Fibroblast of peridontal ligament (primary cell): ENCODE data around the gene RBM33.

ENCODE experiments used
- DNase-seq: peaks from one replicate; pipeline ENCODE4 v3.0.0-alpha.2; 2010; ENCODE audit errors: extremely low read depth

The RBM33 gene

DNA sequence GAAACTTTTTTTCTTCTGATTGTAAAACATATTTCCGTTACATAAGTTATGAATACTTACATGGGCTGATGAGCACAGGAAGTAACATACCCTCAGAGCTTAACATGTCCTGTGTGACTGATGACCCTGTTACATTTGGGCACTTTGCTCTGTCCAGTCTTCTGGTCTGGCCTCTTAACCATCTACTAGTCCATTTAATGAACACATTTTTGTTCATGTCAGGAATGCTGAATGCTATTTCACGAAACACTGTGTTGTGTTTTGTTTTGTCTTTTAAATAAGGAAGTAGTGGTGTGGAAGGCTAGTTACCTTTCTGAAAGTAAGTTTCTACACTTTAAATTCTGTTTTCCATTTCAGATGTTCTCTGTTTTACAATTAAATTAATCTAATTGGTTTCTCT is 77.7 kb downstream of the RBM33 start:
- DNase-seq: no peak

DNA sequence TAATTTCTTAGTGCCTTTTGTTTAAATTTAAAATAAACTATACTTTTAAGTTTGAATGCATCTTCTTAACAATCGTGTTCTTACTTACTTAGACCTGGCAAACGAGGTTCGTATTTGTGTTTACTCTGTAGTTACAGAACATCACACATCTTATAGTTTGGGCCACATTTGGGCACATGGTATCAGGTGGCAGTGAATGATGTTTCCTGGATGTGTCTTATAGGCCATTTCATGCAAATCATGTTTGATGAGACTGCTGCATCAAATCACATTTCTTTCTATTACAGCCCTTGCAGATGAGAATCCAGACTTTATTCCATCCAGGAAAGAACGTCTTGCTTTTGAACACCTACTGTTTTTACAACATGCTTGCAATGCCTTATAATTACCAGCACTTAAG is 78.5 kb downstream of the RBM33 start:
- DNase-seq: no peak

DNA sequence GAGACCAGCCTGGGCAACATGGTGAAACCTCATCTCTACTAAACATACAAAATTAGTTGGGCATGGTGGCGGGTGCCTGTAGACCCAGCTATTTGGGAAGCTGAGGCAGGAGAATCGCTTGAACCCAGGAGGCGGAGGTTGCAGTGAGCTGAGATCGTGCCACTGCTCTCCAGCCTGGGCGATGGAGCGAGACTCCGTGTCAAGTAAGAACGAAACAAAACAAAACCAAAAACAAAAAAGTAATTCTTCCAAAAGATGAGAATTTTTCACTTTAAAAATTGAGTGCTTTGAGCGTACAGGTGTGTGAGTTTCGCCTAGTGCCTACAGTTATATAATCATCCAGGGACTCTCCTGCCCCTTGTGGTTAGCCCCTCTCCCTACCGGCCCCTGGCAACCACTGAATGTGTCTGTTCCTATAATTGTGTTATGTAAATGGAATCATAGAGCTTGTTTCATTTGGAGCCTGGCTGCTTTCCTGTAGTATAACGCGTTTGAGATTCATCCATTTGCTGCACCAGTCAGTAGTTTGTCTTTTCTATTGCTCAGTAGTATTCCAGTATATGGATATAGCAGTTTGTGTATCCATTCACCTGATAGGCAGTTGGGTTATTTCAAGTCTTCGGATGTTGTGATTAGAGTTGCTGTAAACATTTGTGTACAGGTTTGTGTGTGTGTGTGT is 80.0 kb downstream of the RBM33 start:
- no peak for DNase-seq

DNA sequence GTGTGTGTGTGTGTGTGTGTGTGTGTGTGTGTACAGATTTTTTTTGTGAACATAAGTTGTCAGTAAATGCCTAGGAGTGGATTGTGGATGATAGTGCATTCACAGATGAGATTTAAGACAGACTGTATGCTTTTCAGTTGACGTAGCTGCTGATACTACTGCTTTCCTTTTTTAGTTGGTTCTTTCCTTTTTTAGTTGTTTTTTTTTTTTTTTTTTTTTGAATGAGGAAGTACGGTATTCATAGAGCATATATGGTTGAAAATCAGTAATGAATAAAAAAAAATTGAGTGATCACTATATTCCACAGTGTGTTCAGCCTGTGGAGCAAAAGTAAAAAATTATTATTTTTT is 80.5 kb downstream of the RBM33 start:
- DNase-seq: no peak

DNA sequence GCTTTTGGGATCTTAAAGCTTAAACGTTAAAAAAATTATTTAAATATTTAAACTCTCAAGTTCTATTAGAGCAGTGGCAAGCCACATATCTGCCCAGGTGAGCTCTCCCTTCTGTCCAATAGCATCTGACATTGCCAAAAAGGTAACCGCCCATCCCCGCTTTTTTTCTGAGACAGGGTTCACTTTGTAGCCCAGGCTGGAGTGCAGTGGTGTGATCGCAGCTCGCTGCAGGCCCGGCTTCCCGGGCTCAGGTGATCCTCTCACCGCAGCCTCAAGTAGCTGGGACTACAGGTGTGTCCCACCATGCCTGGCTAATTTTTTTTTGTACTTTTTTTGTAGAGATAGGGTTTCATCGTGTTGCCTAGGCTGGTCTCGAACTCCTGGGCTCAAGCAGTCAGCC is 83.2 kb downstream of the RBM33 start:
- no peak for DNase-seq

DNA sequence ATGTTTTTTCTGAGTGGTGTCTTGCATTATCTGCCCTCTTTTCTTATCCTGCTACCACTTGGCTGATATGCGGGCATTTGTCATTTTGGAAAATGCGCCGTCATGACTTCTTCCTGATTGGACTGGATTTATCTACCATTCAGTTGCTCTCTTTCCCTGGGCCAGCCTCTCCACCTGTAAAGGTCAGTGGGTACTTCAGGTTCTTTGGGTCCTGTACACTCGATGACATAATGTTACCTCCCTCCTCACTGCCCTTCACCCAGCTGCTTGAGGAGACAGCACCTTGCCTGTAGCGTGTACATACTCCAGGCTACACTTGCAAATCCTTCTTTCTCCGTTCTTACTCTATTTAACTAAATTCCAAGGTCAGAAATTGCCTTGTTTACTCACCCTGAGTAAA is 83.7 kb downstream of the RBM33 start:
- DNase-seq: no peak

DNA sequence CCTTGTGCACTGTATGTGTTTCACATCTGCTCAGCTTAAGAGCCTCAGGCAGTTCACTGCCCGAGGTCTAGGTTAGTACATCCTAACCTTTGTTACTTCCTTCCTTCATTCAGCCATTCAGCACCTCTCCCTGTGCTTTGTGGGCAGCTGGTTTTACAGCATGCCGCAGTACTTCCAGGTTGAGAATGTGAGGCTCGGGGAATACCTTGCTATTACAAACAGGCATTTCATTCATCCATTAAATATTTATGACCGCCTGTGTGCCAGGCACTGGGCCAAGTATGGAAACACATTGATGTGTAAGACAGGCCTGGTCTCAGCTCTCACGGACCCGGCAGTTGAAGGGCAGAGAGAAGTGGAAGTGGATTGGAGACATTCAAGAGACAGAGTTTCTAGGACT is 85.4 kb downstream of the RBM33 start:
- DNase-seq: no peak

DNA sequence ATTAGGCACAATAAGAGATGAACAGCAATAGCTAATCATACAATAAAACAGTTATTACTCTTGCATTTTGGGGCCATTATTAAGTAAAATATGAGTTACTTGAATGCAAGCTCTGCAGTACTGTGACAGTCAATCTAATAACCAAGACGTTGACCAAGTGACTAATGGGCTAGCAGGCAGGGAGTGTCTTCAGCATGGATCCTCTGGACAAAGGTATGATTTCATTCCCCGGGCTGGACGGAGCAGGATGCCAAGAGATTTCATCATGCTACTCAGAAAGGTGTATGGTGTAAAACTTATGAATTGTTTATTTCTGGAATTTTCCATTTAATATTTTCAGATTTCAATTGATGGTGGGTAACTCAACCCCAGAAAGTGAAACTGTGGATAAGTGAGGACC is 86.9 kb downstream of the RBM33 start:
- DNase-seq: no peak

DNA sequence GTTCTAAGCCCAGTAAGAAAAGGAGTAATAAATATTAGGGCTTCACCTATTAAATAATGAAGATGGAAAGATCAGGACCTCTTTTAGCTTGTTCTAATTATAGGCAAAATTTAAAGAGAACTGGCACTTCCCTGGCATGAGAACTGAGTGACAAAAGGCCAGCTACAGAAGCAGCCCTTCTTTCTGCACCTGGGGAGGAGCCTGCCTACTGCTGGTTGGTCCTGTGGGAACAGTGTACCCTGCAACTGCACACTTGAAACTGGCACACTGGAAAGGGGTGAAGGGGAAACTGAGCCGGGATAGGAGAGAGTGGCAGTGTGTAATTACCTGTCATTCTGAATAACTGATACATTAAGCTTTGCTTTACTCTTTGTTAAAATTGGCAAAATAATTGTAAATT is 87.4 kb downstream of the RBM33 start:
- no peak for DNase-seq

DNA sequence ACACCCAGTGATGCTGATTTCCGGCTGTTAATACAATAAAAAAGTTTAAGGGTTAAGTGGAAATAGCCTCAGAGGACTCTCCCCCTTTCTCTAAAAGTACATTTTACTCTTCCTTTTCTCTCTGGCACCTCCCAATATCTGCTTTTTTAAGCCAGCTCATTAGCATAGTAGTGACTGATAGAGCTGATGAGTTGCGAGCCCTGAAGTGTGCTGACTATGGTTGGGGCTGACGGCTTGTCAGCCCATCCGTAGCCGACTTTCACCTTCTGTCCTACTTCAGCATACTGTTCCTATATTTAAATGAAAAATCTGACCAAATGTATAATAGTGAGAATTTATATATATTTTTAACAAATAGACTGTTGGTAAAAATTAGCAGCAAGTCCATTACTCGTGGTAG is 87.8 kb downstream of the RBM33 start:
- no peak for DNase-seq

DNA sequence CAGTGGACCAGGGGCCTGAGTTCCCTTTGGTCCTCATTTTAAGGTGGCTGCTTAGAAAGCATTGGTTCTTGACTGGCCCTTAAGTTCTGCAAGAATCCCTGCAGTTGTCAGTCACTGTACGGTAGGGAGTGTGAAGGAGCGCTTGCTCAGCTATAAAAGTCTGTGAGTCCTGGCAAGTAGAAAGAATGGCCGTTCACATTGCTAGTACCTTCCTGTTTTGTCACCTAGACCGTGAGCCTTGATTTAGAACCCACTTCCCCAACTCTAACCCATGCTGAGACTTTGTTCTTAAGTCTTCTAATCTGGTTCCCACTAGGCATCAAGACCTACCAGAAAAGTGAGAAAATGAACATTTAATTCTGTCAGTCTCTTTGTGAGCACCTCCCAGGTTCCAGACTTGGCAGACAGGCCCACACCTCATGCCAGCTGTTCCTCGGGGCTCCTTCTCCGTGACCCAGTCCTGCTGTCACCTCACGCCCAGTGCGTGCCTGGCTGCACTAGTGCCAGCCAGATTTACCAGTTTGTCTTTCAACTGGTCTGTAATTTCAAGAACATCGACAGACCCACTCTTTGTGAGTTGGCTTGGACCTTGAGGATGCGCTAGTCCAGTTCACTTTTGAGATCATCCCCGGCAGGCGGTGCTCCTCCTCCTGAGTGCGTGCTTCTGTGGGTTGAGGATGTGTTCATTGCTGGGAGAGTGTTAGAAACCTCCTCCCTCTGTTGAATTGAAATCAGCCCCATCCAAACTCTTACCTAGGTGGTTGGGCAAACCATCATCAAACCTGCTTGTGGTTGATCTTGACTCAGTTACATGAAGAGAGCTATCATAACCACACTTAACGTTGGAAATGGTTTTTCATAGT is 89.4 kb downstream of the RBM33 start:
- no peak for DNase-seq

DNA sequence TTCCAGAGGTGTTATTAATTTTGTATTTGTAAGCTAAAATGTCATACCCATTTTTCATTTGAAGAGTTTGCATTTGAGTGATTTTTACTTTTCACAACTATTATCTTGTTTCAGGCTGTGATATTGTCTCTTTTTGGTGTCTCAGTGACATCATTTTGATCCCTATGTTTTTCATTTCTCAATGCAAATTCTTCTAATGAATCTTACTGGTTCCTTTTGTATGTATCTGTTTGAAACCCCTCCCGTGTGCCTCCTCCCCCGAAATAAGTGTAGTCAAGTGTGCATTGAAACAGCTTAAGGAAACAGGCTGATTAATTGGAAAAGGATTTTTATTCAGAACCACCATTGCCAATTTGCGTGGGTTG is 90.0 kb downstream of the RBM33 start:
- DNase-seq: no peak

DNA sequence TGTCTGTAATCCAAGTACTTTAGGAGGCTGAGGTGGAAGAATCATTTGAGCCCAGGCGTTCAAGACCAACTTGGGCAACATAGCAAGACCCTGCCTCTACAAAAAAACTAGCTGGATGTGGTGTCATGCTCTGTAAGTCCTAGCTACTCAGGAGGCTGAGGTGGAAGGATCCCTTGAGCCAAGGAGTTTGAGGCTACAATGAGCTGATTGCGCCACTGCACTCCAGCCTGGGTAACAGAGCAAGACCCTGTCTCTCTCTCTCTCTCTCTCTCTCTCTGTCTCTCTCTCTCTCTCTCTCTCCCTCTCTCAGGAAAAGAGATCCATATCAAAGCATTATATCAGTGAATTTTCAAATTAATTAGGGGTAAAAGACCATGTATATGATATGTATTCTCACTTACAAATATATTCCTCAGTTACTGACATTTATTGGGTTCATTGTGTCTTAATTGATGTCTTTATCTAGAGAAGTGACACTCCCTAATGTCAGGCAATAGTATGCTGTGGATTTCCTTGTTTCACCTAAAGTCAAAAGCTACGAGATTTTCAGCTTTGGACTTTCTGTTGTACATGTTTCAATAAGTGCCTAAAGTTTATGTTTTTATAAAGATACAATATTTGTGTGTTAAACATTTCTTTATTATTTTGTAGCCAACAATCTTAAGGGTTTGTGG is 91.1 kb downstream of the RBM33 start:
- no peak for DNase-seq

DNA sequence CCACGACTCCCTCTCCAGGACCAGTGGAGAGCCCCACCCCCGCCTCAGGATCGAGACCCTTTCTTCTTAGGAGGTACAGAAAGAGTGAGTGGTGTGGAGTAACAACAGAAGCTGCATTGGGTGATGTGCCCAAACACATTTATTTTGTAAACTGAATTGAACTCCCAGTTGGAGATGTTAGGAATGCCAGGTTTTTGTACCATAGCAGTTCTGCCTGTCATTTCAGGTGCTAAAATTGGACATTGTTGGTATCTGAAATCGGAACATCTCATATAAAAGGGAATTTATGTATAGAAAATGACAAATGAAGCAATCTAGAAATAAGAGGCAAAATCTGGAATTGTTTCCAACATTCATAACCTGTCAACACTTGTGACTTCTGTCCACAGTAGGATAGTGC is 93.1 kb downstream of the RBM33 start:
- no peak for DNase-seq

DNA sequence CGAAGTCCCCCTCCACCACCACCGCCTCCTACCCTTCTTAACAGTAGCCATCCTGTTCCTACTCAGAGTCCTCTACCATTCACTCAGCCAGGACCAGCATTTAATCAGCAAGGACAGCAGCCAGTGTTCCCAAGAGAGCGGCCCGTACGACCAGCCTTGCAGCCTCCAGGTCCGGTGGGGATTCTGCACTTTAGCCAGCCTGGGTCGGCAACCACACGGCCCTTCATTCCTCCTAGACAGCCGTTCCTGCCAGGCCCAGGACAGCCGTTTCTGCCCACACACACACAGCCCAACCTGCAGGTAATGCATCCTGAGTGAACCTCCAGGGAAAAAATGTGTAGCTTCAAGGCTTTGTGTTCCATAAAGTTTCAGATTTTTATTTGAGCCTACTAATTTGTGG is 93.6 kb downstream of the RBM33 start:
- no peak for DNase-seq

DNA sequence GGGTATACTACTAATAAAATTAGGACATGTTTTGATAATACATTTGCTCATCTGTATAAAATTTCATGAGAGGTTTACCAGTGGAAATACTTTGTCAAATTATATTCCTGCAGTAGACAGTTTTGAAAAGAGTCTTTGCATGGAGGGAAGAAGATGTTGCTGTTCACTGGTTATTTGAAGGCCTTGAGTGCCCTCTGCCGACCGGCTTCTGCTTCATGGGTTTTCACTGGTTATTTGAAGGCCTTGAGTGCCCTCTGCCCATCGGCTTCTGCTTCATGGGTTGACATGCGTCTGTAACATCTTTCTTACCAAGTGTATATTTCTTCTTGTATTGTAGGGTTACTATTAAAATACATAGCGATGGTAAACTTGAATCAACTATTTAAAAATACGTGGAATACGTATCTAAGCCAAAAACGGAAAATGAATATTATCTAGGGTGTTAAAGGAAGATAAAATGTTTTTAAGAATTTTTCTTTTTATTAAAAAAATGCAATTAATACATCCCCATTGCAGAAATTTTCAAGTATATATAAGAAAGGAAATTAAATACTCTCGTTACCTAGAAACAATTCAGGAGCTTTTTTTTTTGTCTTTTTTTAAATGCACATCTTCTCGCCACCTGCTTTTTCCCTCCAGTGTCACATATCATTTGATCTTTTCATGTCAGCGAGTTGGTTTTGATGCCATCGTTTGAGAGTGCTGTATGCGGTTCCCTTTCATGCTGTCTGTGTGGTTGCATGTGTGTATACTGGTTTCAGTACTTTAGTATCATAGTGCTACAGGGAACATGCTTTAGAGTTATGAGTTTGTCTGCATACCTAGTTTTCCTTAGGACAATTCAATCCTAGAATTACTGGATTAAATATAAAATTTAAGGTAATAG is 94.4 kb downstream of the RBM33 start:
- DNase-seq: peak; percentile 88

DNA sequence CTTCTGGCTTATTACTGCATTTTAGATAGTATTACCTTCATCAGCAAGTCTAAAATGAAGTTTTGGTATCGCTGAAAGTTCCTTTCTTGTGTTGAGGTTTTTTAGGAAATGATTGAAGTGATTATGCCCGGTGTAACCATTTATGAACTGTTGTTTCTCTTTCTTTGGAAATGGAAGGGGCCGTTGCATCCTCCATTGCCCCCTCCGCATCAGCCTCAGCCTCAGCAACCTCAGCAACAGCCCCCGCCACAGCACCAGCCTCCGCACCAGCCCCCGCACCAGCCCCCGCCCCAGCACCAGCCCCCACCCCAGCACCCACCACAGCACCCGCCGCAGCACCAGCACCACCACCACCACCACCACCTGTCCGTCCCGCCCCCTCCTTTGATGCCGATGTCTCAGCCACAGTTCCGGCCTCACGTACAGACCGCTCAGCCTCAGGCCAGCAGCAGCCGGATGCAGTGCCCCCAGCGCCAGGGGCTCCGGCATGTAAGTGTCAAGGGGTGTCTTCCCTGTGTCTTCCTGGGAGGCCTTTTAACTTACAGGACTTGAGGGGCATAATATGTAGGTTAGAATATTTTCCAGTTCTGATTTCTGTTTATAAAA is 95.2 kb downstream of the RBM33 start:
- no peak for DNase-seq

DNA sequence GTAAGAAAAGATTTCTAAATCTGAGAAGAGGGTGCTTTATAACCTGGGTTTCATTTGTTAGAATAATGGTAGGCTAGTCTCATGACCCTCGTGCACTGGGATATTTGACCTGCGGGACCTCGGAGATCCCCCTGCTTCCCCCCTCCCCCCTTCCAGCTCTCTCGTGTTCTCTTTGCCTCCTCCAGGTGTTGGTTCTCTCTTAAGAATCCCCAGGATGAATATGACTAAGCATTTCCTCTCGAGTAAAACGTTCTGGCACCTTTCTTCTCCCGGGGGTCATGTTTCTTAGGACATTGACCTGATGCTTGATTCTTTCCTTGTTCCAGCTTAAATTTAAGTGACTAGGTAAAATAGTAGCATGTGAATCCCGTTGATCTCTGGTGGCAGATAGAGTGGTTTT is 96.6 kb downstream of the RBM33 start:
- no peak for DNase-seq

DNA sequence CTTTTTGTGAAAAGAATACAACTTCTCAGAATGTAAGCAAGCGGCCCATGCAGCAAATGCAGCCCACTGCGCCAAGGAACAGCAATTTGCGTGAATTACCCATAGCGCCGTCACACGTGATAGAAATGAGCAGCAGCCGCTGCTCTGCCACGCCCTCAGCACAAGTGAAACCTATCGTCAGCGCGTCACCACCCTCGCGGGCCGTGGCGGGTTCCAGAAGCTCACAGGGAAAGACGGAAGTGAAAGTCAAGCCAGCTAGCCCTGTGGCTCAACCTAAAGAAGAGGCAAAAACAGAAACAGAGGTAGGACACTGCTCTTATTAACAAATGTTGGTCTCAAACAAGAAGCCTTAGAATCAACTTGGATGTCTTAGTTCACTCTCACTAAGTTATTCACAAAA is 97.3 kb downstream of the RBM33 start:
- no peak for DNase-seq

DNA sequence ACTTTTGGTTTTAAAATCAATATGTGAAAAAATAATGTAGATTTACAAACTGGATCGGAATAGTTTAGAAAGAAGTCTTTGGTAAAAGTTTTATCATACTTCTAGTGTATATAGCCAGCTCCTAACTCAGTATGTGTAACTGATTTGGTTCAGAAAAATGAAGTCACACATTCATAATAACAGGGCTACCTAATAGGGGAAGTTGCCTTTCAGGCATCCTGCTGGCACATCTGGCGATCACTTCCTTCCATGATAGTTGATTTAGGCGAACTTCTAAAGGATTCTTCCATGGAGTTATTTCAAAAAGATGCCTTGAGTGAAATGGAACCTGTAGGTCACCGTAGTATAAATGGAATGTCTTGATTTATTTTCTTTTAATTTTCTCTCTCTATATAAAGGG is 98.7 kb downstream of the RBM33 start:
- no peak for DNase-seq

DNA sequence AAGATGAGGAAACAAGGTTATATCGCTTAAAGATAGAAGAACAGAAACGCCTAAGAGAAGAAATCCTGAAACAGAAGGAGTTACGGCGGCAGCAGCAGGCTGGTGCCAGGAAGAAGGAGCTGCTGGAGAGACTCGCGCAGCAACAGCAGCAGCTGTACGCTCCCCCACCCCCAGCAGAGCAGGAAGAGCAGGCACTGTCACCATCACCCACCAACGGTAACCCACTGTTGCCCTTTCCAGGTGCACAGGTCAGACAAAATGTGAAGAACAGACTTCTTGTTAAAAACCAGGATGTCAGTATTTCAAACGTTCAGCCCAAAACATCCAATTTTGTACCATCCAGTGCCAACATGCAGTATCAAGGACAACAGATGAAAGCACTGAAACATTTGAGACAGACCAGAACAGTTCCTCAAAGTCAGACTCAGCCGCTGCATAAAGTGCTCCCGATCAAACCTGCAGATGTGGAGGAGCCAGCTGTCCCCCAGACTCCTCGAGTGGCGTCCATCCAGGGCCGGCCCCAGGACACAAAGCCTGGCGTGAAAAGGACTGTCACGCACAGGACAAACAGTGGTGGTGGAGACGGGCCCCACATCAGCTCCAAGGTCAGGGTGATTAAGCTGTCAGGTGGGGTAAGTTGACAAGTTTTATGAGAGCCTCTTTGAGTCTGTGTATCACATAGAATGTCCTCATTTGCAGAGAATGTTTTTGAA is 100.7 kb downstream of the RBM33 start:
- no peak for DNase-seq
